SK-N-SH (cell line): ENCODE measurements around the gene SLC12A5.

ENCODE experiments used
- EZH2phosphoT487 ChIP-seq: fragments of 200-600 bp; sonication (generic); IDR thresholded peaks from 2 replicates; pipeline ENCODE4 v1.6.1; 2017; ENCODE audit warnings: low read depth, mixed run types, mild to moderate bottlenecking, antibody characterized with exemption, moderate library complexity, borderline replicate concordance
- GATA2 ChIP-seq: sonication (generic); formaldehyde crosslinking; IDR thresholded peaks from 2 replicates; pipeline ENCODE4 v1.5.0; 2020; ENCODE audit warnings: mild to moderate bottlenecking, missing genetic modification reagents
- NRF1 ChIP-seq: IDR thresholded peaks from 2 replicates; pipeline ENCODE4 v1.6.1; 2012; ENCODE audit warnings: low read depth, mild to moderate bottlenecking, low read length
- POLR2AphosphoS5 ChIP-seq: IDR thresholded peaks from 2 replicates; pipeline ENCODE4 v1.6.1; 2012; ENCODE audit warnings: low read depth, low read length
- RFX5 ChIP-seq: IDR thresholded peaks from 2 replicates; pipeline ENCODE4 v1.6.1; 2012; ENCODE audit warnings: mild to moderate bottlenecking, improper control_type of control experiment, low read length
- SMC3 ChIP-seq: IDR thresholded peaks from 2 replicates; pipeline ENCODE4 v1.6.1; 2012; ENCODE audit warnings: low read depth, low read length, improper control_type of control experiment
- TF ChIP-seq, protein P1 (sequence below): IDR thresholded peaks from 2 replicates; pipeline ENCODE4 v1.4.0; 2012; ENCODE audit warnings: low read depth
- TF ChIP-seq, protein P2 (sequence below): fragments of 200-600 bp; sonication (generic); IDR thresholded peaks from 2 replicates; pipeline ENCODE4 v1.6.1; 2017; ENCODE audit warnings: antibody characterized with exemption, mild to moderate bottlenecking, moderate library complexity

DNA sequence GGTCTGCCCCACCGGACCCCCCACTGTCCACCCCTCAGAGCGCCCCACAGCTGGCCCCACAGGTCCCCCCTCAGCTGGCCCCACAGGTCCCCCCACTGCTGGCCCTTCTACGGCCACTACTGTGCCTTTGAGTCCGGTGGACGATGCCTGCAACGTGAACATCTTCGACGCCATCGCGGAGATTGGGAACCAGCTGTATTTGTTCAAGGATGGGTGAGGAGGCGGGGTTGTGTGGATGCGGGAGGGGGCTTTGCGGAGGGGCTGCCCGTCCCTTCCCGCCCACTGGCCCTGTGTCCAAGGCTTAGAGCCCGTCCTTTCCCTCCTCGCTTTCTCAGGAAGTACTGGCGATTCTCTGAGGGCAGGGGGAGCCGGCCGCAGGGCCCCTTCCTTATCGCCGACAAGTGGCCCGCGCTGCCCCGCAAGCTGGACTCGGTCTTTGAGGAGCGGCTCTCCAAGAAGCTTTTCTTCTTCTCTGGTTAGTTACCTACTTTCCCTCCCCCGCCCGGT is 15.6 kb upstream of the SLC12A5 start:
- TF ChIP-seq EZH2phosphoT487 (no peak), SMC3 (no peak), GATA2 (no peak), POLR2AphosphoS5 (no peak), RFX5 (no peak), NRF1 (no peak)
- TF ChIP-seq, protein P1, sequence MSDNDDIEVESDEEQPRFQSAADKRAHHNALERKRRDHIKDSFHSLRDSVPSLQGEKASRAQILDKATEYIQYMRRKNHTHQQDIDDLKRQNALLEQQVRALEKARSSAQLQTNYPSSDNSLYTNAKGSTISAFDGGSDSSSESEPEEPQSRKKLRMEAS, result no peak
- TF ChIP-seq, protein P2, sequence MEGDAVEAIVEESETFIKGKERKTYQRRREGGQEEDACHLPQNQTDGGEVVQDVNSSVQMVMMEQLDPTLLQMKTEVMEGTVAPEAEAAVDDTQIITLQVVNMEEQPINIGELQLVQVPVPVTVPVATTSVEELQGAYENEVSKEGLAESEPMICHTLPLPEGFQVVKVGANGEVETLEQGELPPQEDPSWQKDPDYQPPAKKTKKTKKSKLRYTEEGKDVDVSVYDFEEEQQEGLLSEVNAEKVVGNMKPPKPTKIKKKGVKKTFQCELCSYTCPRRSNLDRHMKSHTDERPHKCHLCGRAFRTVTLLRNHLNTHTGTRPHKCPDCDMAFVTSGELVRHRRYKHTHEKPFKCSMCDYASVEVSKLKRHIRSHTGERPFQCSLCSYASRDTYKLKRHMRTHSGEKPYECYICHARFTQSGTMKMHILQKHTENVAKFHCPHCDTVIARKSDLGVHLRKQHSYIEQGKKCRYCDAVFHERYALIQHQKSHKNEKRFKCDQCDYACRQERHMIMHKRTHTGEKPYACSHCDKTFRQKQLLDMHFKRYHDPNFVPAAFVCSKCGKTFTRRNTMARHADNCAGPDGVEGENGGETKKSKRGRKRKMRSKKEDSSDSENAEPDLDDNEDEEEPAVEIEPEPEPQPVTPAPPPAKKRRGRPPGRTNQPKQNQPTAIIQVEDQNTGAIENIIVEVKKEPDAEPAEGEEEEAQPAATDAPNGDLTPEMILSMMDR, result no peak
